Suprapubic skin (tissue), 3 donors: ENCODE results near the gene PLA2G6.

Experiments used
- CTCF ChIP-seq, 2 donors: fragments of 200-600 bp in 1 of 2; fragments of 450-650 bp in 1 of 2; sonication (generic) in 1 of 2; IDR thresholded peaks; one replicate each; pipeline ENCODE4 v1.5.1; 2016 to 2019; ENCODE audit warnings: antibody characterized with exemption in 2 of 2, mild to moderate bottlenecking in 1 of 2, moderate library complexity in 1 of 2
- POLR2A ChIP-seq, 2 donors: fragments of 450-650 bp; IDR thresholded peaks; one replicate each; pipeline ENCODE4 v1.6.1; 2017; ENCODE audit warnings: antibody characterized with exemption in 2 of 2, mild to moderate bottlenecking in 2 of 2, moderate library complexity in 2 of 2

GRCh38 chr22:38191731-38192474 lies 10.3 kb upstream of the PLA2G6 start:
- no peak for TF ChIP-seq CTCF (IDR thresholded peaks at IDR 0.05)
- TF ChIP-seq POLR2A (IDR thresholded peaks at IDR 0.05) = no peak
